IPS-15b (cell line): ENCODE measurements around the gene PTPRA.
"Not testable (repeated sequence)": the region's sequence is repeated elsewhere in the genome, so short reads cannot be mapped to it uniquely, and the experiment has no call there.

Experiments used
- H3K27me3 ChIP-seq: one replicate; pipeline ENCODE4 v1.6.1; 2013; ENCODE audit warnings: low read length; ENCODE audit not compliant: control insufficient read depth, insufficient read depth
- H3K36me3 ChIP-seq: one replicate; pipeline ENCODE4 v1.6.1; 2013; ENCODE audit warnings: low read length; ENCODE audit not compliant: control insufficient read depth, insufficient read depth
- H3K4me1 ChIP-seq: one replicate; pipeline ENCODE4 v1.6.1; 2013; ENCODE audit warnings: mild to moderate bottlenecking, low read length; ENCODE audit not compliant: control insufficient read depth, insufficient read depth
- H3K4me3 ChIP-seq: one replicate; pipeline ENCODE4 v1.5.1; 2013; ENCODE audit warnings: low read depth, low read length
- H3K9ac ChIP-seq: one replicate; pipeline ENCODE4 v1.6.1; 2013; ENCODE audit warnings: low read depth, mild to moderate bottlenecking, low read length
- H3K9me3 ChIP-seq: one replicate; pipeline ENCODE4 v1.6.1; 2013; ENCODE audit warnings: mild to moderate bottlenecking, low read length; ENCODE audit not compliant: control insufficient read depth, insufficient read depth

Gene PTPRA

DNA sequence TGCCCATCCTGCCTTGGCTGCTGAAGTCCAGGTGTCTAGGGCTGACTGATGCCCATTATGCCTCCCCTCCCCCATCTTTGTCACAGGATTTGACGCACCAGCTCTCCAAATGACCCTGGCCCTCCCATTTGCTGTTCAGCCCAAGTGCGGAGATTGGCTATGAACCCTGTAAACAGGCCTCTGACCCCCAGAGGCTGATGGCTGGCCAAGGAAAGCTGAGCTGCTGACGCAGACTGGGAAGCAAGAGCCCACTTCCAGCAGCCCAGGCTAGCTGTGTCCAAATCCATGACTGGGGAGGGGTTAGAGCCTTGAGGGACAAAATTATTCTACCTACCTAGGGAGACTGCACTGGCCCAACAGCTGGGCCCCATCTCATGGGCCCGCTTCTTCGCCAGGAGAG lies 169.3 kb downstream of the PTPRA start:
- Histone ChIP-seq H3K9me3 (no peaks in the 10 kb centered on the region), H3K4me3 (no peak overlapping the region), H3K9ac (no peak overlapping the region), H3K27me3 (peaks cover 2% of the 10 kb centered on the region), H3K36me3 (peaks cover 8% of the 10 kb centered on the region), H3K4me1 (peaks cover 10% of the 10 kb centered on the region)

DNA sequence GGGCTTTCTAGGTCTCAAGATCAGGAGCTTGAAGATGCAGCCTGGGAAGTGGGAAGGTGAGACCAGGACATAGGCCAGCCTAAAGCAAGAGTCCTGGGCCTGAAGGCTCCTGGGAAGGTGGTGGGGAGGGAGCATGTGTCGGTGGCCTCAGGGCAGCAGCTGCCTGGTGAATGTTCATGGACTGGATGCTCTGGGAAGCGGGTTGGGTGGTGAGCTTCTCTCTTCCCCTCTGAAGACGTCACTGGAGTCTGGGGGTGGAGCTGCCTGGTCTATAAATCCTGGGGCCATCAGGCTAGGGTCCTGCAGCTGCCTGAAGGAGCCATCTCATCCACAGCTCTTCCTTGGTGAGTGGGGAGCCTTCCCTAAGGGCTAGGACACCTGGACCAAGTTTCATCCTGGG lies 170.0 kb downstream of the PTPRA start, which contains the start of gene GNRH2:
TSS of gene GNRH2 (plus strand) at position 301 of the 400 bp plus-strand sequence. CDS start 793 bp downstream, outside the sequence.
- Histone ChIP-seq H3K9me3 (no peaks in the 10 kb centered on the region), H3K27me3 (peaks cover 2% of the 10 kb centered on the region), H3K4me1 (peaks cover 10% of the 10 kb centered on the region), H3K36me3 (peaks cover 15% of the 10 kb centered on the region), H3K9ac (no peak within 1 kb of the TSS), H3K4me3 (no peak within 1 kb of the TSS)

- Histone ChIP-seq H3K4me1 (peaks cover 10% of the 10 kb centered on the region), H3K27me3 (peaks cover 2% of the 10 kb centered on the region), H3K4me3 (peak overlapping the region; percentile 84), H3K9ac (no peak overlapping the region), H3K9me3 (no peaks in the 10 kb centered on the region), H3K36me3 (peaks cover 20% of the 10 kb centered on the region)
Observed at GRCh38 chr20:3044336-3044965, 171.2 kb downstream of the PTPRA start.

DNA sequence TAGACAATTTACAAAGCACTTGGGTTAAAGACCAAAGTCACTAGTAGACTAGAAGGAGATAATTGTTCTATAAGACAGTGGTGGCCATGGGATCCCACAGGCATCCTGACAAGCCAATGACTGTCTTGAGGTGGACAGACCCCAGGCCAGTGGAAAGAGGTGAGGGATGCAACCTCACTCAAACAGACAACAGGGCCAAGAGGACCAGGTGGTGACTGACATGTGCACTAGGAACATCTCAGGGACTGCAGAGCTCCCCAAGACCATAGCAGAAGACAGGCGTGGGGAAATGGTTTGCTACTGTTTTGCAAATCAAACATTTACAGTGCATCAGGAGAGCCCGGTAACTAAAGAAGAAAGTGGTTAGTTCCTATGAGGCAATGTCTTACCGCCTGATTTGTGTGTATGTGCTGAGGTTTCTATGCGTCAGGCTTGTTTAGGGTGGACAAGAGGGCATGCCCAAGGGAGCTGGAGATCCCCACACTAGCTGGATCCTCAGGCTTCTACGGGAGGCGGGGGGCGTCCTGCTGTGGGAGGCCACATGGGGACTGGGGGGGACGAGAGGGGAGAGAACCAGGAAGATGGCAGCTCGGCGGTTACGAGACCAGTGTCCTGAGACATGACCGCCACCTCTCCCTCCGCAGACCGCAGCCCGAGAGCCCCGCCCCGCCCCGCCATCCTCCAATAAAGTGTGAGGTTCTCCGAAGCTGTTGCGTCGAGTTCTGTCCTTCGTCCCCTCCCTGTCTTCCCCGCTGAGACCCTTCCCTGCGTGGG lies 171.9 kb downstream of the PTPRA start:
- Histone ChIP-seq H3K4me3 (peak overlapping the region; percentile 84), H3K36me3 (peaks cover 25% of the 10 kb centered on the region), H3K9me3 (no peaks in the 10 kb centered on the region), H3K27me3 (peaks cover 2% of the 10 kb centered on the region), H3K9ac (peak overlapping the region; percentile 70), H3K4me1 (peaks cover 10% of the 10 kb centered on the region)

DNA sequence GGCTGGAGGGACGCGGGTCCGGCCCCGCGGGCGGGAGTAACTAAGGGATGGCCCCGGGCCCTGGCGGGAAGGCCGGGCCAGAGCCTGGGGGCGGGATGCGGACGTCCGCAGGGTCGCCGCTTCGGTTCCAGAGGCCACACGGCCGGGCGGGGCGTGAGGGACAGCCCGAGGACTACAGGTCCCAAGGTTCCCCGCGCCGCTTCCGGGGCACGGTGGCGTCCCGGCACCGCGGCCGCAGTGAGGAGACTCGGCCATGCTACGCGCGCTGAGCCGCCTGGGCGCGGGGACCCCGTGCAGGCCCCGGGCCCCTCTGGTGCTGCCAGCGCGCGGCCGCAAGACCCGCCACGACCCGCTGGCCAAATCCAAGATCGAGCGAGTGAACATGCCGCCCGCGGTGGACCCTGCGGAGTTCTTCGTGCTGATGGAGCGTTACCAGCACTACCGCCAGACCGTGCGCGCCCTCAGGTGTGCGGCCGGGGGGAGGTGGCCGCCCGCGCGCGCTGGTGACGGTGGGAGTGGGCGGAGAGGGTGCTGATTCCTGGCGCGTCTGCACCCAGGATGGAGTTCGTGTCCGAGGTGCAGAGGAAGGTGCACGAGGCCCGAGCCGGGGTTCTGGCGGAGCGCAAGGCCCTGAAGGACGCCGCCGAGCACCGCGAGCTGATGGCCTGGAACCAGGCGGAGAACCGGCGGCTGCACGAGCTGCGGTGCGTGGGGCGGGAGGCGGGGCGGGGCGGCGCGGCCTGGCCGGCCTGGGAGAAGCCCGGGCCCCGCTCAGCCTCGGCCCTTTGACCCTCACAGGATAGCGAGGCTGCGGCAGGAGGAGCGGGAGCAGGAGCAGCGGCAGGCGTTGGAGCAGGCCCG lies 172.8 kb downstream of the PTPRA start, which contains the start of gene MRPS26:
TSS of gene MRPS26 (plus strand) at position 237 of the 861 bp plus-strand sequence. CDS start at position 254, 17 bp downstream.
- Histone ChIP-seq H3K27me3 (peaks cover 2% of the 10 kb centered on the region), H3K9me3 (no peaks in the 10 kb centered on the region), H3K4me3 (peak within 1 kb of the TSS; percentile 84), H3K4me1 (peaks cover 10% of the 10 kb centered on the region), H3K9ac (peak within 1 kb of the TSS; percentile 93), H3K36me3 (peaks cover 25% of the 10 kb centered on the region)

- peaks cover 9% of the 10 kb centered on the region for H3K4me1 ChIP-seq
- peak overlapping the region; percentile 93 for H3K9ac ChIP-seq
- H3K27me3 ChIP-seq, result peaks cover 2% of the 10 kb centered on the region
- peaks cover 25% of the 10 kb centered on the region for H3K36me3 ChIP-seq
- H3K9me3 ChIP-seq, result no peaks in the 10 kb centered on the region
- peak overlapping the region; percentile 84 for H3K4me3 ChIP-seq
Observed at GRCh38 chr20:3046677-3047462, 173.6 kb downstream of the PTPRA start.

- Histone ChIP-seq H3K9me3 (no peaks in the 10 kb centered on the region), H3K9ac (no peak overlapping the region), H3K27me3 (peaks cover 2% of the 10 kb centered on the region), H3K4me1 (peaks cover under 1% of the 10 kb centered on the region), H3K4me3 (no peak overlapping the region), H3K36me3 (peaks cover 25% of the 10 kb centered on the region)
Observed at GRCh38 chr20:3047486-3048419, 174.5 kb downstream of the PTPRA start.

DNA sequence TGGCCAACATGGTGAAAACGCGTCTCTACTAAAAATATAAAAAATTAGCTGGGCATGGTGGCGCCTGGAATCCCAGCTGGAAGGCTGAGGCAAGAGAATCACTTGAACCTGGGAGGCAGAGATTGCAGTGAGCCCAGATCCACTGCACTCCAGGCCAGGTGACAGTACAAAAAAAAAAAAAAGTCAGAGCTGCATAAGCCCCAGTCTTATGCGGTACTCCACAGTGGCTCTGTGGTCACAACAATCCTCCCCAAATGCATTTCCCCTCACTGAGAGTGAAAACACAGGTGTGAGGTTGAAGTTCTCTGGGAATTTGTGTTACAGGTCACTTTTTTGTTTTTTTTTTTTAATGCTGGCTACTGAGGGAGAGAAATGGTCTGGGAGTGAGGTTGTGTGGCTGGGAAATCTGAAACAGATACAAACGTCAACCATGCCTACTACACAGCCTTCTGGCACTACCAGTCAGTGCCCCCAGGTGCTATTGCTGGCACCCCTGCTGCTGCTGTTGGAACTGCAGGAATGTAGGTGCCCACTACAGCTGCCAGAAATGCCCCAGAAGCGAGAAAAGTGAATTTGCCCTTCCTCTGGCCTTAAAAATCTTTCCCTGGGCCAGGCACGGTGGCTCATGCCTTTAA lies 178.2 kb downstream of the PTPRA start:
- Histone ChIP-seq H3K9me3 (no peaks in the 10 kb centered on the region), H3K36me3 (peaks cover 25% of the 10 kb centered on the region), H3K4me1 (no peaks in the 10 kb centered on the region), H3K9ac (no peak overlapping the region), H3K27me3 (no peaks in the 10 kb centered on the region), H3K4me3 (no peak overlapping the region)

- no peak overlapping the region for H3K4me3 ChIP-seq
- H3K27me3 ChIP-seq, result no peaks in the 10 kb centered on the region
- H3K4me1 ChIP-seq, result no peaks in the 10 kb centered on the region
- no peaks in the 10 kb centered on the region for H3K9me3 ChIP-seq
- no peaks in the 10 kb centered on the region for H3K36me3 ChIP-seq
- no peak overlapping the region for H3K9ac ChIP-seq
Observed at GRCh38 chr20:3059489-3059888, 186.2 kb downstream of the PTPRA start.

DNA sequence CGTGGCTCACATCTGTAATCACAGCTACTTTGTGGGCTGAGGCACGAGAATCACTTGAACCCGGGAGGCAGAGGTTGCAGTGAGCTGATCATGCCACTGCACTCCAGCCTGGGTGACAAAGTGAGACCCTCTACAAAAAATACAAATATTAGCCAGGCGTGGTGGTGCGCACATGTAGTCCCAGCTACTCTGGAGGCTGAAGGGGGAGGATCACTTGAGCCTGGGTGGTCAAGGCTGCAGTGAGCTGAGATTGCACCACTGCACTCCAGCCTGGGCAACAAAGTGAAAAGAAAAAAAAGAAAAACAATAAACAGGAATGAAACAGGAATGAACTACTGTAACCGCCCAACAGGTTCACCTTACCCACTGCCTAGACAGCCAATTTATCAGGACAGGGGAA lies 190.8 kb downstream of the PTPRA start:
- H3K4me3 ChIP-seq, H3K36me3 ChIP-seq, H3K9me3 ChIP-seq, H3K9ac ChIP-seq, H3K27me3 ChIP-seq, H3K4me1 ChIP-seq: not testable (repeated sequence)
